Measurements from ENCODE around the gene EPHB2. TPM values are rescaled to one million over a fixed set of nuclear protein-coding genes. Genes with fewer than 3 reads are reported as not detected.

The EPHB2 gene
- polyA plus RNA-seq, 1 donor from 2014 or later, result 22.8 TPM

DNA sequence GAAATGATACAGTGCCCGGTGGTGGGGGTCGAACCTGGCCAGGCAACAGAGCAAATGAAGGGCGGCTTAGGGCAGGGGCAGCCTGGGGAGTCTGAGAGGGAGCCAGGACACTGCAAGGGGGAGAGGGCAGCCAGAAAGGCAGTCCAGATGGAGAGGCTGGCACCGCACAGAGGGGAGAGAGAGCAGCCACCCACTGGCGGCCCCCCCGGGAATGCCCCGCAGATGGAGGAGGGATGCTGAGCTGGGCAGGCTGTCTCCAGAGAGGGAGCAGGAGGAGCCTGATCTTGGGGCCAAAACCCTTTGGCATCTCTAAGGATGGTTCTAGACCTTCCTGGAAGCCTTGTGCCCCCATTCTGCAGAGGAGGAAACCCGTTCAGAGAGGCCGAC is 149.8 kb downstream of the EPHB2 start:
- no peaks in the 10 kb centered on the region for H3K9me2 ChIP-seq (ENCODE audit: insufficient read depth, low read length)
- H3K4me2 ChIP-seq (ENCODE audit: low read length), result no peak overlapping the region
- no peak overlapping the region for H3K27ac ChIP-seq (ENCODE audit: low read length)
- no peaks in the 10 kb centered on the region for H3K79me2 ChIP-seq (replicated peaks; ENCODE audit: insufficient read depth, low read length)
- H3K27me3 ChIP-seq (ENCODE audit: insufficient read depth, low read depth, low read length), result no peaks in the 10 kb centered on the region
- H3K9me3 ChIP-seq (ENCODE audit: low read length), result no peaks in the 10 kb centered on the region
- H3F3A ChIP-seq (ENCODE audit: insufficient read depth, low read length, poor library complexity, severe bottlenecking), result no peaks in the 10 kb centered on the region
- peaks cover 4% of the 10 kb centered on the region for H3K36me3 ChIP-seq (ENCODE audit: insufficient read depth, low read length)
- H2AFZ ChIP-seq (ENCODE audit: low read depth, low read length), result no peak overlapping the region
- H3K9ac ChIP-seq (ENCODE audit: low read length), result no peak overlapping the region
- no peaks in the 10 kb centered on the region for H4K20me1 ChIP-seq (ENCODE audit: insufficient read depth)
- H3K4me3 ChIP-seq (ENCODE audit: low read length), result no peak overlapping the region
- no peak for TF ChIP-seq POLR2AphosphoS5 (IDR thresholded peaks at IDR 0.05)
- no peak for TF ChIP-seq REST (IDR thresholded peaks at IDR 0.05; ENCODE audit: borderline replicate concordance)
- TF ChIP-seq MXI1 (conservative IDR thresholded peaks at IDR 0.05; ENCODE audit: poor library complexity, severe bottlenecking), result no peak
- TF ChIP-seq EZH2 (IDR thresholded peaks at IDR 0.05; ENCODE audit: borderline replicate concordance, insufficient read depth, low read length, poor library complexity, severe bottlenecking), result no peak
- TF ChIP-seq, protein P1, sequence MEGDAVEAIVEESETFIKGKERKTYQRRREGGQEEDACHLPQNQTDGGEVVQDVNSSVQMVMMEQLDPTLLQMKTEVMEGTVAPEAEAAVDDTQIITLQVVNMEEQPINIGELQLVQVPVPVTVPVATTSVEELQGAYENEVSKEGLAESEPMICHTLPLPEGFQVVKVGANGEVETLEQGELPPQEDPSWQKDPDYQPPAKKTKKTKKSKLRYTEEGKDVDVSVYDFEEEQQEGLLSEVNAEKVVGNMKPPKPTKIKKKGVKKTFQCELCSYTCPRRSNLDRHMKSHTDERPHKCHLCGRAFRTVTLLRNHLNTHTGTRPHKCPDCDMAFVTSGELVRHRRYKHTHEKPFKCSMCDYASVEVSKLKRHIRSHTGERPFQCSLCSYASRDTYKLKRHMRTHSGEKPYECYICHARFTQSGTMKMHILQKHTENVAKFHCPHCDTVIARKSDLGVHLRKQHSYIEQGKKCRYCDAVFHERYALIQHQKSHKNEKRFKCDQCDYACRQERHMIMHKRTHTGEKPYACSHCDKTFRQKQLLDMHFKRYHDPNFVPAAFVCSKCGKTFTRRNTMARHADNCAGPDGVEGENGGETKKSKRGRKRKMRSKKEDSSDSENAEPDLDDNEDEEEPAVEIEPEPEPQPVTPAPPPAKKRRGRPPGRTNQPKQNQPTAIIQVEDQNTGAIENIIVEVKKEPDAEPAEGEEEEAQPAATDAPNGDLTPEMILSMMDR (IDR thresholded peaks at IDR 0.05; ENCODE audit: poor library complexity, severe bottlenecking), result no peak
- TF ChIP-seq SMC3 (conservative IDR thresholded peaks at IDR 0.05; ENCODE audit: poor library complexity), result no peak
- TF ChIP-seq TAF1 (IDR thresholded peaks at IDR 0.05; ENCODE audit: low read depth), result no peak
- TF ChIP-seq RAD21 (conservative IDR thresholded peaks at IDR 0.05), result no peak
- TF ChIP-seq EP300 (conservative IDR thresholded peaks at IDR 0.05; ENCODE audit: poor library complexity, severe bottlenecking), result no peak

GRCh38 chr1:22860883-22861385 is 150.3 kb downstream of the EPHB2 start:
- no peak overlapping the region for H3K27ac ChIP-seq (ENCODE audit: low read length)
- H3K4me2 ChIP-seq (ENCODE audit: low read length), result no peak overlapping the region
- H2AFZ ChIP-seq (ENCODE audit: low read depth, low read length), result no peak overlapping the region
- no peaks in the 10 kb centered on the region for H3K79me2 ChIP-seq (replicated peaks; ENCODE audit: insufficient read depth, low read length)
- H3K27me3 ChIP-seq (ENCODE audit: insufficient read depth, low read depth, low read length), result no peaks in the 10 kb centered on the region
- peaks cover 4% of the 10 kb centered on the region for H3K36me3 ChIP-seq (ENCODE audit: insufficient read depth, low read length)
- no peaks in the 10 kb centered on the region for H3F3A ChIP-seq (ENCODE audit: insufficient read depth, low read length, poor library complexity, severe bottlenecking)
- no peaks in the 10 kb centered on the region for H4K20me1 ChIP-seq (ENCODE audit: insufficient read depth)
- TF ChIP-seq TAF1 (IDR thresholded peaks at IDR 0.05; ENCODE audit: low read depth) (no peak), MXI1 (conservative IDR thresholded peaks at IDR 0.05; ENCODE audit: poor library complexity, severe bottlenecking) (no peak), EP300 (conservative IDR thresholded peaks at IDR 0.05; ENCODE audit: poor library complexity, severe bottlenecking) (no peak), POLR2AphosphoS5 (IDR thresholded peaks at IDR 0.05) (no peak), REST (IDR thresholded peaks at IDR 0.05; ENCODE audit: borderline replicate concordance) (no peak), RAD21 (conservative IDR thresholded peaks at IDR 0.05) (no peak), EZH2 (IDR thresholded peaks at IDR 0.05; ENCODE audit: borderline replicate concordance, insufficient read depth, low read length, poor library complexity, severe bottlenecking) (no peak), SMC3 (conservative IDR thresholded peaks at IDR 0.05; ENCODE audit: poor library complexity) (no peak)
- TF ChIP-seq, protein P1 (IDR thresholded peaks at IDR 0.05; ENCODE audit: poor library complexity, severe bottlenecking), result no peak
- no peaks in the 10 kb centered on the region for H3K9me2 ChIP-seq (ENCODE audit: insufficient read depth, low read length)
- H3K9ac ChIP-seq (ENCODE audit: low read length), result no peak overlapping the region
- no peaks in the 10 kb centered on the region for H3K9me3 ChIP-seq (ENCODE audit: low read length)
- no peak overlapping the region for H3K4me3 ChIP-seq (ENCODE audit: low read length)
